OCI-LY3 (cell line): ENCODE results near the gene GPC4.

Experiments
- CTCF ChIP-seq: fragments of 200-600, 300-600 bp; sonication (generic); IDR thresholded peaks from 2 replicates; pipeline ENCODE4 v1.5.1; 2014; ENCODE audit warnings: antibody characterized with exemption, low read length, low read depth
- EZH2phosphoT487 ChIP-seq: fragments of 200-600 bp; shearing (Covaris generic); IDR thresholded peaks from 2 replicates; pipeline ENCODE4 v1.6.1; 2018; ENCODE audit warnings: antibody characterized with exemption, mixed run types, low read depth

GRCh38 chrX:133339566-133339965 lies 75.7 kb downstream of the GPC4 start:
- TF ChIP-seq CTCF (no peak), EZH2phosphoT487 (no peak)
